IMR-90 (cell line): ENCODE data around the gene CLEC3B. TPM values are rescaled to one million over a fixed set of nuclear protein-coding genes. Genes with fewer than 3 reads are reported as not detected.

Experiments
- ATAC-seq: fragments of 200-7000 bp; cut with Tn5 transposase; 2 replicates; pipeline ENCODE4 v1.9.1; 2020; ENCODE audit warnings: low read depth, mild to moderate bottlenecking, moderate library complexity
- BruUV-seq: library from RNA; stranded (reverse); fragments of 400-500 nt; replicated peaks from 2 replicates; lab custom pipeline; 2021; lab: Mats Ljungman, UMichigan
- CTCF ChIA-PET: fragments of 300-600 bp; formaldehyde crosslinking; extraction: SDS; loops from one replicate; lab custom pipeline; 2021; ENCODE audit warnings: antibody characterized with exemption; lab: Yijun Ruan, JAX
- POLR2A ChIA-PET: fragments of 300-600 bp; sonication (Branson Sonifier 250); formaldehyde crosslinking; loops from one replicate; lab custom pipeline; 2022; ENCODE audit warnings: antibody characterized with exemption; ENCODE audit not compliant: unreplicated experiment; lab: Charles Lee
- DNase-seq: peaks from one replicate; pipeline ENCODE4 v3.0.0; 2013
- H2AFZ ChIP-seq: replicated peaks from 2 replicates; pipeline ENCODE3; 2013; ENCODE audit warnings: low read length, mild to moderate bottlenecking; ENCODE audit not compliant: poor library complexity
- H2AK5ac ChIP-seq: 2 replicates; pipeline ENCODE4 v1.6.1; 2013; ENCODE audit warnings: low read depth, low read length, inconsistent platforms
- H2AK9ac ChIP-seq: replicated peaks from 2 replicates; pipeline ENCODE3; 2013; ENCODE audit warnings: mild to moderate bottlenecking, low read depth, low read length, moderate library complexity; ENCODE audit not compliant: poor library complexity
- H2BK120ac ChIP-seq: 2 replicates; pipeline ENCODE4 v1.6.1; 2013; ENCODE audit warnings: low read depth, low read length, inconsistent platforms
- H2BK15ac ChIP-seq: 3 replicates; pipeline ENCODE4 v1.6.1; 2013; ENCODE audit warnings: low read depth, low read length, inconsistent platforms
- H2BK20ac ChIP-seq: 2 replicates; pipeline ENCODE4 v1.6.1; 2013; ENCODE audit warnings: low read depth, mild to moderate bottlenecking, inconsistent platforms, low read length, moderate library complexity
- H2BK5ac ChIP-seq: 2 replicates; pipeline ENCODE4 v1.6.1; 2013; ENCODE audit warnings: mild to moderate bottlenecking, low read depth, low read length, inconsistent platforms; ENCODE audit not compliant: poor library complexity, severe bottlenecking
- H3K14ac ChIP-seq: replicated peaks from 2 replicates; pipeline ENCODE4 v1.6.1; 2013; ENCODE audit warnings: low read depth, low read length, inconsistent platforms
- H3K18ac ChIP-seq: 2 replicates; pipeline ENCODE4 v1.6.1; 2013; ENCODE audit warnings: low read depth, low read length, control low read depth
- H3K23ac ChIP-seq: 2 replicates; pipeline ENCODE4 v1.6.1; 2013; ENCODE audit warnings: low read depth, low read length, inconsistent platforms
- H3K27ac ChIP-seq: 2 replicates; pipeline ENCODE4 v1.5.1; 2013; ENCODE audit warnings: mild to moderate bottlenecking, control low read depth, low read length; ENCODE audit not compliant: insufficient read depth
- H3K27me3 ChIP-seq: 2 replicates; pipeline ENCODE4 v1.6.1; 2013; ENCODE audit warnings: low read length; ENCODE audit not compliant: control insufficient read depth, insufficient read depth
- H3K36me3 ChIP-seq: 2 replicates; pipeline ENCODE4 v1.6.1; 2013; ENCODE audit warnings: low read length, mixed read lengths; ENCODE audit not compliant: control insufficient read depth, insufficient read depth
- H3K4ac ChIP-seq: 2 replicates; pipeline ENCODE4 v1.6.1; 2013; ENCODE audit warnings: low read depth, low read length, inconsistent platforms
- H3K4me1 ChIP-seq: 2 replicates; pipeline ENCODE4 v1.6.1; 2013; ENCODE audit warnings: low read length, mixed read lengths; ENCODE audit not compliant: control insufficient read depth, insufficient read depth
- H3K4me2 ChIP-seq: 2 replicates; pipeline ENCODE4 v1.6.1; 2013; ENCODE audit warnings: low read depth, mild to moderate bottlenecking, control low read depth, low read length, moderate library complexity
- H3K4me3 ChIP-seq: 2 replicates; pipeline ENCODE4 v1.5.1; 2013; ENCODE audit warnings: low read depth, mild to moderate bottlenecking, control low read depth, low read length, moderate library complexity; ENCODE audit not compliant: insufficient read depth
- H3K56ac ChIP-seq: 2 replicates; pipeline ENCODE4 v1.6.1; 2013; ENCODE audit warnings: low read length, inconsistent platforms; ENCODE audit not compliant: insufficient read depth; ENCODE audit errors: extremely low read depth
- H3K79me1 ChIP-seq, 2 experiments: 2 replicates each; pipeline ENCODE4 v1.6.1; 2013; ENCODE audit warnings: low read length in 2 of 2, inconsistent platforms in 1 of 2, low read depth in 1 of 2
- H3K9ac ChIP-seq: 2 replicates; pipeline ENCODE4 v1.6.1; 2013; ENCODE audit warnings: low read depth, low read length, control low read depth
- H3K9me1 ChIP-seq: 2 replicates; pipeline ENCODE4 v1.6.1; 2013; ENCODE audit warnings: low read length, inconsistent platforms; ENCODE audit not compliant: insufficient read depth
- H3K9me3 ChIP-seq: 2 replicates; pipeline ENCODE4 v1.6.1; 2013; ENCODE audit warnings: low read length; ENCODE audit not compliant: control insufficient read depth, insufficient read depth
- H4K20me1 ChIP-seq: 2 replicates; pipeline ENCODE4 v1.6.1; 2013; ENCODE audit warnings: low read length, inconsistent platforms; ENCODE audit not compliant: insufficient read depth
- H4K5ac ChIP-seq: 2 replicates; pipeline ENCODE4 v1.6.1; 2013; ENCODE audit warnings: mild to moderate bottlenecking, low read depth, low read length, control low read depth
- H4K8ac ChIP-seq, 2 experiments: 2 replicates each; pipeline ENCODE4 v1.6.1; 2013; ENCODE audit warnings: low read depth in 2 of 2, low read length in 2 of 2, control low read depth in 1 of 2, inconsistent platforms in 1 of 2
- H4K91ac ChIP-seq: 2 replicates; pipeline ENCODE4 v1.6.1; 2013; ENCODE audit warnings: low read depth, low read length, inconsistent platforms; ENCODE audit not compliant: insufficient read depth
- BHLHE40 ChIP-seq: fragments of 150-350 bp; IDR thresholded peaks from 2 replicates; pipeline ENCODE4 v1.6.1; 2016; ENCODE audit warnings: mild to moderate bottlenecking, low read depth, low read length
- CEBPB ChIP-seq: IDR thresholded peaks from 2 replicates; pipeline ENCODE4 v1.6.1; 2012; ENCODE audit warnings: low read depth, low read length, improper control_type of control experiment
- CHD1 ChIP-seq: IDR thresholded peaks from 2 replicates; pipeline ENCODE4 v1.6.1; 2012; ENCODE audit warnings: low read depth, low read length, improper control_type of control experiment
- FOS ChIP-seq: fragments of 150-350 bp; IDR thresholded peaks from 2 replicates; pipeline ENCODE4 v1.6.1; 2016; ENCODE audit warnings: low read depth, low read length
- MAFK ChIP-seq: IDR thresholded peaks from 2 replicates; pipeline ENCODE4 v1.6.1; 2012; ENCODE audit warnings: low read depth, low read length, improper control_type of control experiment
- MAZ ChIP-seq: IDR thresholded peaks from 2 replicates; pipeline ENCODE4 v1.6.1; 2012; ENCODE audit warnings: low read depth, mild to moderate bottlenecking, low read length, improper control_type of control experiment, moderate library complexity, borderline replicate concordance
- MXI1 ChIP-seq: IDR thresholded peaks from 2 replicates; pipeline ENCODE4 v1.6.1; 2012; ENCODE audit warnings: low read depth, mild to moderate bottlenecking, low read length, moderate library complexity, borderline replicate concordance
- NFE2L2 ChIP-seq: fragments of 150-350 bp; IDR thresholded peaks from 2 replicates; pipeline ENCODE4 v1.6.1; 2016; ENCODE audit warnings: low read depth, mild to moderate bottlenecking, low read length
- POLR2A ChIP-seq: IDR thresholded peaks from 2 replicates; pipeline ENCODE4 v1.6.1; 2012; ENCODE audit warnings: mild to moderate bottlenecking, low read depth, low read length
- RAD21 ChIP-seq: IDR thresholded peaks from 2 replicates; pipeline ENCODE4 v1.6.1; 2012; ENCODE audit warnings: low read length, improper control_type of control experiment
- RCOR1 ChIP-seq: IDR thresholded peaks from 2 replicates; pipeline ENCODE4 v1.6.1; 2012; ENCODE audit warnings: mild to moderate bottlenecking, low read length, improper control_type of control experiment; ENCODE audit not compliant: insufficient replicate concordance
- RFX5 ChIP-seq: IDR thresholded peaks from 2 replicates; pipeline ENCODE4 v1.8.0; 2012; ENCODE audit warnings: low read depth, mild to moderate bottlenecking, low read length, moderate library complexity
- SMC3 ChIP-seq: fragments of 150-350 bp; IDR thresholded peaks from 2 replicates; pipeline ENCODE4 v1.6.1; 2016; ENCODE audit warnings: low read depth, mild to moderate bottlenecking, antibody characterized with exemption, low read length, moderate library complexity
- WGBS, 2 experiments: methylation state at CpG; one replicate each; pipeline versions ENCODE4 v1.1.5 to v1.1.7; 2013; ENCODE audit warnings: missing lambda C conversion rate in 2 of 2; ENCODE audit not compliant: insufficient read length in 1 of 2; ENCODE audit errors: extremely low coverage in 2 of 2; 5-methylcytosine and 5-hydroxymethylcytosine counted together
- dilution Hi-C: fragments of 300-500 bp; cut with HindIII; formaldehyde crosslinking; loops from one replicate; pipeline ENCODE4 v1.14.3; 2018; ENCODE audit warnings: low sequenced_read_pairs; ENCODE audit not compliant: unreplicated experiment
- in situ Hi-C: fragments of 300-500 bp; cut with MboI; formaldehyde crosslinking; loops from 3 replicates; pipeline ENCODE4 v1.14.3; 2019; ENCODE audit warnings: low sequenced_read_pairs, inconsistent platforms, mixed read lengths
- intact Hi-C: fragments of 100-400 bp; cut with micrococcal nuclease; formaldehyde crosslinking; loops from 2 replicates; pipeline ENCODE4 v1.10.0; 2022
- polyA plus RNA-seq, 3 experiments: library from polyadenylated mRNA; depleted of rRNA; stranded (reverse); fragments of >200 nt; gene quantifications; 2 replicates each; pipeline ENCODE4 v1.2.3, GENCODE V29; 2012; ENCODE audit warnings: low replicate concordance in 1 of 3
- total RNA-seq: library from RNA; depleted of rRNA; stranded (reverse); fragments of >200 nt; gene quantifications from 2 replicates; pipeline ENCODE4 v1.2.3, GENCODE V29; 2012
- TF ChIP-seq, protein P1 (sequence below): fragments of 150-350 bp; IDR thresholded peaks from 2 replicates; pipeline ENCODE4 v1.6.1; 2016; ENCODE audit warnings: low read depth, mild to moderate bottlenecking, low read length, moderate library complexity, borderline replicate concordance
- TF ChIP-seq, protein P2 (sequence below): conservative IDR thresholded peaks from 2 replicates; pipeline ENCODE4 v1.5.1; 2012; ENCODE audit warnings: mild to moderate bottlenecking, low read depth, low read length, improper control_type of control experiment
- TF ChIP-seq, protein P3 (sequence below): fragments of 150-350 bp; IDR thresholded peaks from 2 replicates; pipeline ENCODE4 v1.6.1; 2017; ENCODE audit warnings: mild to moderate bottlenecking, antibody characterized with exemption, low read length, low read depth

CLEC3B gene
- total and polyA plus RNA-seq, 2 of the 4 experiments (the other 2 are of a cell fraction) = 3.6 to 13.2 TPM

DNA sequence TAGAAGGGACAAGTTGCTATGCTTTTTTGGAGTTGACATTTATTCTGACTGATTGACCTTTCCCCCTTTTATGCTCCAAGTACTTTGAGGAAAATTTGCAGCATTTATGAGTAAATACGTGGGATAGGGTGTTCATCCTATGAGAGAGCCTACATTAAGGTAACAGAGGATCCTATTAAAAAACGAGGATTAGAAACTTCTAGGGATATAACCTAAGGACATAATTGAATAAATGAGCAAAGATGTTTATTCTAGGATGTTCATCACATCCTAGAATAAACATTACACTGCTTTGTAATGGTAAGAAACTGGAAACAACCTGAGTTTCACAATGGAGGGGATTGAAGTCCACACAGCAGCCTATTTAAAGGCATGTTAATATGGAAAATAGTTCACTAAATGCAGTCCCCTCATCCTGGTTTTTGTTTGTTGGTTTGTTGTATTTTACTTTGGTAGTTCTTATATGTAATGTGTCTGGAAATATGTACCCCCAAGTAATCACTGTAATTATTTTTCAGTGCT, 23.9 kb upstream of the CLEC3B start:
- H3K4ac ChIP-seq = no peak overlapping the region
- H3K9me1 ChIP-seq = peaks cover 5% of the 10 kb centered on the region; the same call in 1 of the 2 replicates
- DNase-seq (no peak), ATAC-seq (no peak)
- no peak for TF ChIP-seq CHD1
- TF ChIP-seq NFE2L2 = no peak
- TF ChIP-seq, protein P1, sequence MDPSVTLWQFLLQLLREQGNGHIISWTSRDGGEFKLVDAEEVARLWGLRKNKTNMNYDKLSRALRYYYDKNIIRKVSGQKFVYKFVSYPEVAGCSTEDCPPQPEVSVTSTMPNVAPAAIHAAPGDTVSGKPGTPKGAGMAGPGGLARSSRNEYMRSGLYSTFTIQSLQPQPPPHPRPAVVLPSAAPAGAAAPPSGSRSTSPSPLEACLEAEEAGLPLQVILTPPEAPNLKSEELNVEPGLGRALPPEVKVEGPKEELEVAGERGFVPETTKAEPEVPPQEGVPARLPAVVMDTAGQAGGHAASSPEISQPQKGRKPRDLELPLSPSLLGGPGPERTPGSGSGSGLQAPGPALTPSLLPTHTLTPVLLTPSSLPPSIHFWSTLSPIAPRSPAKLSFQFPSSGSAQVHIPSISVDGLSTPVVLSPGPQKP = no peak
- TF ChIP-seq MXI1 = no peak
- no peak for TF ChIP-seq CEBPB
- TF ChIP-seq, protein P2, sequence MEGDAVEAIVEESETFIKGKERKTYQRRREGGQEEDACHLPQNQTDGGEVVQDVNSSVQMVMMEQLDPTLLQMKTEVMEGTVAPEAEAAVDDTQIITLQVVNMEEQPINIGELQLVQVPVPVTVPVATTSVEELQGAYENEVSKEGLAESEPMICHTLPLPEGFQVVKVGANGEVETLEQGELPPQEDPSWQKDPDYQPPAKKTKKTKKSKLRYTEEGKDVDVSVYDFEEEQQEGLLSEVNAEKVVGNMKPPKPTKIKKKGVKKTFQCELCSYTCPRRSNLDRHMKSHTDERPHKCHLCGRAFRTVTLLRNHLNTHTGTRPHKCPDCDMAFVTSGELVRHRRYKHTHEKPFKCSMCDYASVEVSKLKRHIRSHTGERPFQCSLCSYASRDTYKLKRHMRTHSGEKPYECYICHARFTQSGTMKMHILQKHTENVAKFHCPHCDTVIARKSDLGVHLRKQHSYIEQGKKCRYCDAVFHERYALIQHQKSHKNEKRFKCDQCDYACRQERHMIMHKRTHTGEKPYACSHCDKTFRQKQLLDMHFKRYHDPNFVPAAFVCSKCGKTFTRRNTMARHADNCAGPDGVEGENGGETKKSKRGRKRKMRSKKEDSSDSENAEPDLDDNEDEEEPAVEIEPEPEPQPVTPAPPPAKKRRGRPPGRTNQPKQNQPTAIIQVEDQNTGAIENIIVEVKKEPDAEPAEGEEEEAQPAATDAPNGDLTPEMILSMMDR = no peak
- no peak for TF ChIP-seq SMC3
- no peak for TF ChIP-seq RCOR1
- no peak for TF ChIP-seq MAZ
- TF ChIP-seq, protein P3, sequence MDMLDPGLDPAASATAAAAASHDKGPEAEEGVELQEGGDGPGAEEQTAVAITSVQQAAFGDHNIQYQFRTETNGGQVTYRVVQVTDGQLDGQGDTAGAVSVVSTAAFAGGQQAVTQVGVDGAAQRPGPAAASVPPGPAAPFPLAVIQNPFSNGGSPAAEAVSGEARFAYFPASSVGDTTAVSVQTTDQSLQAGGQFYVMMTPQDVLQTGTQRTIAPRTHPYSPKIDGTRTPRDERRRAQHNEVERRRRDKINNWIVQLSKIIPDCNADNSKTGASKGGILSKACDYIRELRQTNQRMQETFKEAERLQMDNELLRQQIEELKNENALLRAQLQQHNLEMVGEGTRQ = no peak
- TF ChIP-seq RFX5 = no peak
- no peak for TF ChIP-seq MAFK
- no peak for TF ChIP-seq POLR2A
- TF ChIP-seq BHLHE40 = no peak
- no peak for TF ChIP-seq RAD21
- TF ChIP-seq FOS = no peak
- peaks cover 3% of the 10 kb centered on the region; the same call in 1 of the 2 replicates for H3K4me1 ChIP-seq
- no peak overlapping the region for H3K4me2 ChIP-seq
- H2BK120ac ChIP-seq = no peak overlapping the region
- H3K9ac ChIP-seq = no peak overlapping the region
- no peak overlapping the region for H2BK20ac ChIP-seq
- no peak overlapping the region for H3K18ac ChIP-seq
- no peaks in the 10 kb centered on the region for H3K27me3 ChIP-seq
- no peak overlapping the region for H2AK9ac ChIP-seq
- no peak overlapping the region for H2BK15ac ChIP-seq
- no peak overlapping the region for H2AFZ ChIP-seq
- H3K14ac ChIP-seq = no peak overlapping the region
- H3K56ac ChIP-seq = no peak overlapping the region
- BruUV-seq = no TSS peak
- no peaks in the 10 kb centered on the region for H3K9me3 ChIP-seq
- dilution Hi-C loops = no loop called here
- whole genome bisulfite sequencing, 2 experiments = no CpG with 5 or more reads among the region's 2 CpGs
- ChIA-PET CTCF (interaction anchor here (2.1 kb wide), 1 partner anchor 10 kb away, joined by 5 read pairs; no protein-coding TSS in a partner anchor), POLR2A (no interaction called here)
- H3K23ac ChIP-seq = no peak overlapping the region
- H2AK5ac ChIP-seq = no peak overlapping the region
- H4K8ac ChIP-seq = no peak overlapping the region
- no peak overlapping the region for H3K27ac ChIP-seq
- peaks cover 34% of the 10 kb centered on the region for H3K36me3 ChIP-seq
- no peak overlapping the region for H4K91ac ChIP-seq
- in situ Hi-C loops = no loop called here
- no peak overlapping the region for H3K4me3 ChIP-seq
- H4K5ac ChIP-seq = no peak overlapping the region
- intact Hi-C loops = no loop called here
- H4K20me1 ChIP-seq = no peaks in the 10 kb centered on the region
- H2BK5ac ChIP-seq = no peak overlapping the region
- H3K79me1 ChIP-seq = peaks cover 14 to 18% of the 10 kb centered on the region in 2 experiments
